NCI-H2227 (cell line): ENCODE data around the gene UBA3.

Experiments used
- DNase-seq: peaks from one replicate; lab custom pipeline; 2025; ENCODE audit not compliant: unreplicated experiment; lab: John Stamatoyannopoulos, UW

The UBA3 gene

GRCh38 chr3:69099576-69099975 is 19.4 kb upstream of the UBA3 start:
- DNase-seq: no peak

GRCh38 chr3:69097407-69098086 is 17.4 kb upstream of the UBA3 start:
- no peak for DNase-seq

GRCh38 chr3:69096299-69096698 is 16.1 kb upstream of the UBA3 start:
- DNase-seq: no peak

- DNase-seq: no peak
Observed at GRCh38 chr3:69095636-69096035, 15.5 kb upstream of the UBA3 start.

- DNase-seq: no peak
Observed at GRCh38 chr3:69094467-69095205, 14.5 kb upstream of the UBA3 start.

- no peak for DNase-seq
Observed at GRCh38 chr3:69092030-69092516, 11.9 kb upstream of the UBA3 start.

GRCh38 chr3:69091389-69092029 is 11.3 kb upstream of the UBA3 start:
- no peak for DNase-seq

GRCh38 chr3:69090021-69090420 is 9.9 kb upstream of the UBA3 start:
- DNase-seq: no peak

GRCh38 chr3:69088063-69088462 is 7.9 kb upstream of the UBA3 start:
- no peak for DNase-seq

GRCh38 chr3:69087030-69087791 is 7.0 kb upstream of the UBA3 start:
- DNase-seq: no peak

GRCh38 chr3:69085833-69086722 is 5.9 kb upstream of the UBA3 start:
- peak; percentile 29 for DNase-seq

- peak; percentile 1 for DNase-seq
Observed at GRCh38 chr3:69085168-69085832, 5.1 kb upstream of the UBA3 start.

- DNase-seq: peak; percentile 83
Observed at GRCh38 chr3:69084326-69085167, 4.4 kb upstream of the UBA3 start, which contains the start of gene ARL6IP5. Gene ARL6IP5 (plus strand): TSS chr3:69084937. CDS start chr3:69085048, 111 bp downstream.

- no peak for DNase-seq
Observed at GRCh38 chr3:69082805-69083204, 2.6 kb upstream of the UBA3 start.

GRCh38 chr3:69082361-69082760 is 2.2 kb upstream of the UBA3 start:
- no peak for DNase-seq

- DNase-seq: no peak
Observed at GRCh38 chr3:69081583-69082262, 1.6 kb upstream of the UBA3 start.

GRCh38 chr3:69079269-69080159 is 651 bp downstream of the UBA3 start:
- peak; percentile 10 for DNase-seq
